A549 (cell line): ENCODE results near the gene ATF3.

Source experiments
- EP300 ChIP-seq, 2 experiments: fragments of >200 bp; sonication (Bioruptor Twin); formaldehyde crosslinking; IDR thresholded peaks; 2 replicates in 1 of 2; 3 replicates in 1 of 2; pipeline ENCODE4 v1.6.1; 2016 to 2017
- HDAC2 ChIP-seq: fragments of 200-600 bp; sonication (generic); IDR thresholded peaks from 2 replicates; pipeline ENCODE4 v1.6.1; 2016
- MYC ChIP-seq: IDR thresholded peaks from 2 replicates; pipeline ENCODE4 v1.6.1; 2012; ENCODE audit warnings: mild to moderate bottlenecking, inconsistent platforms, low read length, improper control_type of control experiment, borderline replicate concordance
- NFE2L2 ChIP-seq: fragments of 150-350 bp; conservative IDR thresholded peaks from 2 replicates; pipeline ENCODE4 v1.6.1; 2014; ENCODE audit warnings: low read length
- TF ChIP-seq, protein P1 (sequence below): fragments of >200 bp; sonication (Bioruptor Twin); formaldehyde crosslinking; IDR thresholded peaks from 3 replicates; pipeline ENCODE4 v1.5.1; 2016
- TF ChIP-seq, protein P2 (sequence below): fragments of 200-600 bp; sonication (generic); IDR thresholded peaks from 2 replicates; pipeline ENCODE4 v1.6.1; 2016; ENCODE audit warnings: antibody characterized with exemption, mild to moderate bottlenecking, moderate library complexity

DNA sequence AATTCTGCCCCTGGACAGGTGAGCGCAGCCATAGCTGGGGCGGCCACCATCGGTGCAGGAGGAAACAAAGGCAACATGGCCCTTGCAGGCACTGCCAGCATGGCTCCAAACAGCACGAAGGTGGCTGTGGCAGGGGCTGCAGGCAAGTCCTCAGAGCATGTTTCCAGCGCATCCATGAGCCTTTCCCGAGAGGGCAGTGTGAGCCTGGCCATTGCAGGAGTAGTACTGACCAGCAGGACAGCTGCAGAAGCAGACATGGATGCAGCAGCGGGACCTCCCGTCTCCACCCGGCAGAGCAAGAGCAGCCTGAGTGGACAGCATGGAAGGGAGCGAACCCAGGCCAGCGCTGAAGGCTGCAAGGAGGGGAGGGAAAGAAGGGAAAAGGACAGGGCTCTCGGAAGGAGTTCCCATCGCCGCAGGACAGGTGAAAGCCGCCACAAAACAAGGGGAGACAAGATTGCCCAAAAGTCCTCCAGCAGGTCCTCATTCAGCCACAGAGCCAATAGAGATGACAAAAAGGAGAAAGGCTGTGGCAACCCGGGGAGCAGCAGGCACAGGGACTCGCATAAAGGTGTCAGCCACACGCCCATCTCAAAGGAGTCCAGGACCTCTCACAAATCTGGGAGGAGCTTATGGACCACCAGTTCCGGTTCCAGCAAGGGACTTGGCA lies 17.4 kb downstream of the ATF3 start:
- TF ChIP-seq EP300 (IDR thresholded peaks at IDR 0.05) (no peak), MYC (no peak), HDAC2 (no peak), NFE2L2 (no peak)
- TF ChIP-seq, protein P1, sequence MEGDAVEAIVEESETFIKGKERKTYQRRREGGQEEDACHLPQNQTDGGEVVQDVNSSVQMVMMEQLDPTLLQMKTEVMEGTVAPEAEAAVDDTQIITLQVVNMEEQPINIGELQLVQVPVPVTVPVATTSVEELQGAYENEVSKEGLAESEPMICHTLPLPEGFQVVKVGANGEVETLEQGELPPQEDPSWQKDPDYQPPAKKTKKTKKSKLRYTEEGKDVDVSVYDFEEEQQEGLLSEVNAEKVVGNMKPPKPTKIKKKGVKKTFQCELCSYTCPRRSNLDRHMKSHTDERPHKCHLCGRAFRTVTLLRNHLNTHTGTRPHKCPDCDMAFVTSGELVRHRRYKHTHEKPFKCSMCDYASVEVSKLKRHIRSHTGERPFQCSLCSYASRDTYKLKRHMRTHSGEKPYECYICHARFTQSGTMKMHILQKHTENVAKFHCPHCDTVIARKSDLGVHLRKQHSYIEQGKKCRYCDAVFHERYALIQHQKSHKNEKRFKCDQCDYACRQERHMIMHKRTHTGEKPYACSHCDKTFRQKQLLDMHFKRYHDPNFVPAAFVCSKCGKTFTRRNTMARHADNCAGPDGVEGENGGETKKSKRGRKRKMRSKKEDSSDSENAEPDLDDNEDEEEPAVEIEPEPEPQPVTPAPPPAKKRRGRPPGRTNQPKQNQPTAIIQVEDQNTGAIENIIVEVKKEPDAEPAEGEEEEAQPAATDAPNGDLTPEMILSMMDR, result no peak
- TF ChIP-seq, protein P2, sequence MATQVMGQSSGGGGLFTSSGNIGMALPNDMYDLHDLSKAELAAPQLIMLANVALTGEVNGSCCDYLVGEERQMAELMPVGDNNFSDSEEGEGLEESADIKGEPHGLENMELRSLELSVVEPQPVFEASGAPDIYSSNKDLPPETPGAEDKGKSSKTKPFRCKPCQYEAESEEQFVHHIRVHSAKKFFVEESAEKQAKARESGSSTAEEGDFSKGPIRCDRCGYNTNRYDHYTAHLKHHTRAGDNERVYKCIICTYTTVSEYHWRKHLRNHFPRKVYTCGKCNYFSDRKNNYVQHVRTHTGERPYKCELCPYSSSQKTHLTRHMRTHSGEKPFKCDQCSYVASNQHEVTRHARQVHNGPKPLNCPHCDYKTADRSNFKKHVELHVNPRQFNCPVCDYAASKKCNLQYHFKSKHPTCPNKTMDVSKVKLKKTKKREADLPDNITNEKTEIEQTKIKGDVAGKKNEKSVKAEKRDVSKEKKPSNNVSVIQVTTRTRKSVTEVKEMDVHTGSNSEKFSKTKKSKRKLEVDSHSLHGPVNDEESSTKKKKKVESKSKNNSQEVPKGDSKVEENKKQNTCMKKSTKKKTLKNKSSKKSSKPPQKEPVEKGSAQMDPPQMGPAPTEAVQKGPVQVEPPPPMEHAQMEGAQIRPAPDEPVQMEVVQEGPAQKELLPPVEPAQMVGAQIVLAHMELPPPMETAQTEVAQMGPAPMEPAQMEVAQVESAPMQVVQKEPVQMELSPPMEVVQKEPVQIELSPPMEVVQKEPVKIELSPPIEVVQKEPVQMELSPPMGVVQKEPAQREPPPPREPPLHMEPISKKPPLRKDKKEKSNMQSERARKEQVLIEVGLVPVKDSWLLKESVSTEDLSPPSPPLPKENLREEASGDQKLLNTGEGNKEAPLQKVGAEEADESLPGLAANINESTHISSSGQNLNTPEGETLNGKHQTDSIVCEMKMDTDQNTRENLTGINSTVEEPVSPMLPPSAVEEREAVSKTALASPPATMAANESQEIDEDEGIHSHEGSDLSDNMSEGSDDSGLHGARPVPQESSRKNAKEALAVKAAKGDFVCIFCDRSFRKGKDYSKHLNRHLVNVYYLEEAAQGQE, result no peak
